ENCODE data around the gene PAX5. TPM values are rescaled to one million over a fixed set of nuclear protein-coding genes. Genes with fewer than 3 reads are reported as not detected.

Gene PAX5
- total RNA-seq, 4 donors from 2014 or later, result under 0.01 to 0.29 TPM; not detected in 2

GRCh38 chr9:36817160-36817834 lies 216.8 kb downstream of the PAX5 start:
- Histone ChIP-seq H3K36me3 (no peaks in the 10 kb centered on the region), H3K4me1 (peaks cover 7 to 16% (median 10%) of the 10 kb centered on the region in 3 donors), H3K9me3 (no peaks in the 10 kb centered on the region), H3K27ac (no peak overlapping the region), H3K4me3 (no peak overlapping the region), H3K27me3 (peaks cover 0 to 64% (median 1%) of the 10 kb centered on the region in 4 donors)
- DNase-seq, result no peak
- 46 to 61% methylated on average over 3 to 4 of the region's 4 CpGs for WGBS, 2 donors
- intact Hi-C loops (cut with DNase I), result no loop called here
- TF ChIP-seq CTCF (IDR thresholded peaks at IDR 0.05) (no peak), POLR2A (IDR thresholded peaks at IDR 0.05) (no peak)

- no peak overlapping the region for H3K27ac ChIP-seq
- 89 to 92% methylated on average over 3 of the region's 3 CpGs for WGBS, 2 donors
- no peak for DNase-seq
- H3K9me3 ChIP-seq, result no peaks in the 10 kb centered on the region
- H3K27me3 ChIP-seq, result peaks cover 0 to 70% (median 1%) of the 10 kb centered on the region in 4 donors
- no peak overlapping the region for H3K4me3 ChIP-seq
- H3K36me3 ChIP-seq, result no peaks in the 10 kb centered on the region
- TF ChIP-seq POLR2A (IDR thresholded peaks at IDR 0.05) (no peak), CTCF (IDR thresholded peaks at IDR 0.05) (no peak)
- intact Hi-C loops (cut with DNase I), result no loop called here
- H3K4me1 ChIP-seq, result peaks cover 7 to 16% (median 10%) of the 10 kb centered on the region in 3 donors
Observed at GRCh38 chr9:36816371-36816770, 217.7 kb downstream of the PAX5 start.

- no peak overlapping the region for H3K4me3 ChIP-seq
- H3K9me3 ChIP-seq, result no peaks in the 10 kb centered on the region
- H3K36me3 ChIP-seq, result no peaks in the 10 kb centered on the region
- H3K27me3 ChIP-seq, result peaks cover 0 to 65% (median 1%) of the 10 kb centered on the region in 4 donors
- 79 to 81% methylated on average over 5 to 7 of the region's 7 CpGs for WGBS, 2 donors
- DNase-seq, result no peak
- no peak overlapping the region for H3K27ac ChIP-seq
- H3K4me1 ChIP-seq, result peaks cover 7 to 16% (median 10%) of the 10 kb centered on the region in 3 donors
- TF ChIP-seq POLR2A (IDR thresholded peaks at IDR 0.05), result no peak
- TF ChIP-seq CTCF (IDR thresholded peaks at IDR 0.05), result no peak
- intact Hi-C loops (cut with DNase I), result no loop called here
Observed at GRCh38 chr9:36815566-36816348, 218.3 kb downstream of the PAX5 start.

- H3K4me3 ChIP-seq, result no peak overlapping the region
- no peaks in the 10 kb centered on the region for H3K9me3 ChIP-seq
- TF ChIP-seq CTCF (IDR thresholded peaks at IDR 0.05) (no peak), POLR2A (IDR thresholded peaks at IDR 0.05) (no peak)
- H3K4me1 ChIP-seq, result peaks cover 7 to 16% (median 10%) of the 10 kb centered on the region in 3 donors
- DNase-seq, result no peak
- peaks cover 0 to 58% (median 1%) of the 10 kb centered on the region in 4 donors for H3K27me3 ChIP-seq
- H3K27ac ChIP-seq, result no peak overlapping the region
- WGBS, 2 donors, result 90% methylated on average over 3 of the region's 3 CpGs
- intact Hi-C loops (cut with DNase I), result no loop called here
- H3K36me3 ChIP-seq, result no peaks in the 10 kb centered on the region
Observed at GRCh38 chr9:36815023-36815422, 219.0 kb downstream of the PAX5 start.

- WGBS, 2 donors, result 57 to 76% methylated on average over 9 to 10 of the region's 10 CpGs
- no peak overlapping the region for H3K4me3 ChIP-seq
- no peaks in the 10 kb centered on the region for H3K9me3 ChIP-seq
- TF ChIP-seq CTCF (IDR thresholded peaks at IDR 0.05) (no peak), POLR2A (IDR thresholded peaks at IDR 0.05) (no peak)
- intact Hi-C loops (cut with DNase I), result no loop called here
- H3K36me3 ChIP-seq, result no peaks in the 10 kb centered on the region
- peaks cover 3 to 4% (median 3%) of the 10 kb centered on the region in 3 donors for H3K4me1 ChIP-seq
- no peak for DNase-seq
- H3K27ac ChIP-seq, result no peak overlapping the region
- peaks cover 0 to 49% (median 0%) of the 10 kb centered on the region in 4 donors for H3K27me3 ChIP-seq
Observed at GRCh38 chr9:36813154-36813553, 220.9 kb downstream of the PAX5 start.

Data from esophagus squamous epithelium (tissue), 5 donors.